ENCODE data around the gene DNAJB5. TPM values are rescaled to one million over a fixed set of nuclear protein-coding genes. Genes with fewer than 3 reads are reported as not detected.
A peak's percentile ranks its signal among the peaks of the same experiment; 100 is the strongest.

The DNAJB5 gene
- total RNA-seq, 1 experiment from 2014 or later = 13.0 TPM

- H3K4me1 ChIP-seq (ENCODE audit: insufficient read depth, low read length, poor library complexity, severe bottlenecking) = peaks cover 62% of the 10 kb centered on the region
- no peaks in the 10 kb centered on the region for H3K9me3 ChIP-seq (ENCODE audit: low read depth, low read length, poor library complexity, severe bottlenecking)
- CTCF ChIA-PET = no interaction called here
- TF ChIP-seq CTCF (conservative IDR thresholded peaks at IDR 0.05; ENCODE audit: low read depth, low read length) = no peak
- TF ChIP-seq EZH2 (IDR thresholded peaks at IDR 0.05; ENCODE audit: borderline replicate concordance, low read depth, low read length, poor library complexity, severe bottlenecking) = no peak
- intact Hi-C loops (cut with micrococcal nuclease; ENCODE audit: unreplicated experiment) = no loop called here
- no peak for DNase-seq (ENCODE audit: low spot score)
- POLR2A ChIA-PET (ENCODE audit: low non-redundant PET) = no interaction called here
- H3K27me3 ChIP-seq (replicated peaks; ENCODE audit: insufficient read depth, low read depth, low read length, poor library complexity) = no peaks in the 10 kb centered on the region
- H3K27ac ChIP-seq (ENCODE audit: low read depth, low read length, poor library complexity, severe bottlenecking) = peak overlapping the region; percentile 86
- no peaks in the 10 kb centered on the region for H3K36me3 ChIP-seq (ENCODE audit: insufficient read depth, low read length, poor library complexity, severe bottlenecking)
- H3K4me3 ChIP-seq (ENCODE audit: low read depth, low read length, poor library complexity, severe bottlenecking) = peak overlapping the region; percentile 85
- BruUV-seq (replicated peaks) = TSS peak; percentile 65
Measured at GRCh38 chr9:34990908-34991606, 1.5 kb downstream of the DNAJB5 start.

GRCh38 chr9:34991607-34992375 lies 2.2 kb downstream of the DNAJB5 start:
- Histone ChIP-seq H3K36me3 (ENCODE audit: insufficient read depth, low read length, poor library complexity, severe bottlenecking) (peaks cover under 1% of the 10 kb centered on the region), H3K4me1 (ENCODE audit: insufficient read depth, low read length, poor library complexity, severe bottlenecking) (peaks cover 55% of the 10 kb centered on the region), H3K27ac (ENCODE audit: low read depth, low read length, poor library complexity, severe bottlenecking) (peak overlapping the region; percentile 14), H3K9me3 (ENCODE audit: low read depth, low read length, poor library complexity, severe bottlenecking) (no peaks in the 10 kb centered on the region), H3K4me3 (ENCODE audit: low read depth, low read length, poor library complexity, severe bottlenecking) (no peak overlapping the region), H3K27me3 (replicated peaks; ENCODE audit: insufficient read depth, low read depth, low read length, poor library complexity) (no peaks in the 10 kb centered on the region)
- TF ChIP-seq CTCF (conservative IDR thresholded peaks at IDR 0.05; ENCODE audit: low read depth, low read length) = no peak
- no peak for TF ChIP-seq EZH2 (IDR thresholded peaks at IDR 0.05; ENCODE audit: borderline replicate concordance, low read depth, low read length, poor library complexity, severe bottlenecking)
- POLR2A ChIA-PET (ENCODE audit: low non-redundant PET) = no interaction called here
- no TSS peak for BruUV-seq (replicated peaks)
- CTCF ChIA-PET = no interaction called here
- no peak for DNase-seq (ENCODE audit: low spot score)
- intact Hi-C loops (cut with micrococcal nuclease; ENCODE audit: unreplicated experiment) = no loop called here

GRCh38 chr9:34992376-34992951 lies 2.9 kb downstream of the DNAJB5 start:
- DNase-seq (ENCODE audit: low spot score) = peak; percentile 60
- Histone ChIP-seq H3K27ac (ENCODE audit: low read depth, low read length, poor library complexity, severe bottlenecking) (peak overlapping the region; percentile 62), H3K27me3 (replicated peaks; ENCODE audit: insufficient read depth, low read depth, low read length, poor library complexity) (no peaks in the 10 kb centered on the region), H3K4me1 (ENCODE audit: insufficient read depth, low read length, poor library complexity, severe bottlenecking) (peaks cover 48% of the 10 kb centered on the region), H3K4me3 (ENCODE audit: low read depth, low read length, poor library complexity, severe bottlenecking) (no peak overlapping the region), H3K9me3 (ENCODE audit: low read depth, low read length, poor library complexity, severe bottlenecking) (no peaks in the 10 kb centered on the region), H3K36me3 (ENCODE audit: insufficient read depth, low read length, poor library complexity, severe bottlenecking) (peaks cover 7% of the 10 kb centered on the region)
- CTCF ChIA-PET = no interaction called here
- BruUV-seq (replicated peaks) = no TSS peak
- intact Hi-C loops (cut with micrococcal nuclease; ENCODE audit: unreplicated experiment) = no loop called here
- POLR2A ChIA-PET (ENCODE audit: low non-redundant PET) = no interaction called here
- TF ChIP-seq EZH2 (IDR thresholded peaks at IDR 0.05; ENCODE audit: borderline replicate concordance, low read depth, low read length, poor library complexity, severe bottlenecking) (no peak), CTCF (conservative IDR thresholded peaks at IDR 0.05; ENCODE audit: low read depth, low read length) (no peak)
